Testis (tissue), 5 donors: ENCODE results near the gene INAFM2. TPM values are rescaled to one million over a fixed set of nuclear protein-coding genes. Genes with fewer than 3 reads are reported as not detected.

Experiments
- DNase-seq: peaks from one replicate; pipeline ENCODE4 v3.0.0-alpha.2; 2019
- H3K27ac ChIP-seq, 2 donors: fragments of 200-600 bp; sonication (generic); one replicate each; pipeline ENCODE4 v1.5.1; 2019
- H3K27me3 ChIP-seq: fragments of 200-600 bp; sonication (generic); one replicate; pipeline ENCODE4 v1.5.1; 2019
- H3K36me3 ChIP-seq: fragments of 200-600 bp; sonication (generic); one replicate; pipeline ENCODE4 v1.5.1; 2017; ENCODE audit warnings: low read depth; ENCODE audit errors: missing control alignments
- H3K4me1 ChIP-seq: fragments of 200-600 bp; sonication (generic); one replicate; pipeline ENCODE4 v1.5.1; 2019
- H3K4me3 ChIP-seq, 2 donors: fragments of 200-600 bp; sonication (generic); one replicate each; pipeline ENCODE4 v1.5.1; 2017 to 2019
- H3K9me3 ChIP-seq: fragments of 200-600 bp; sonication (generic); one replicate; pipeline ENCODE4 v1.5.1; 2017
- CTCF ChIP-seq, 3 experiments: fragments of 450-650 bp in 2 of 3; fragments of 200-600 bp in 1 of 3; sonication (generic) in 1 of 3; IDR thresholded peaks; one replicate each; pipeline ENCODE4 v1.5.1; 2016 to 2019; ENCODE audit warnings: antibody characterized with exemption in 3 of 3, mild to moderate bottlenecking in 2 of 3, moderate library complexity in 1 of 3
- POLR2A ChIP-seq: fragments of 450-650 bp; IDR thresholded peaks from one replicate; pipeline ENCODE4 v1.6.1; 2017; ENCODE audit warnings: antibody characterized with exemption, mild to moderate bottlenecking, moderate library complexity
- WGBS, 2 donors: methylation state at CpG; one replicate each; pipeline ENCODE4 v1.1.5; 2018; 5-methylcytosine and 5-hydroxymethylcytosine counted together
- intact Hi-C: fragments of 100-400 bp; cut with DNase I; formaldehyde crosslinking; loops from one replicate; pipeline ENCODE4 v1.15.1; 2023; ENCODE audit warnings: low total_unique reads
- long read RNA-seq, 2 donors: transcript quantifications; one replicate each; lab custom pipeline, GENCODE V29; 2026
- polyA plus RNA-seq: library from polyadenylated mRNA; stranded (reverse); fragments of 350-450 nt; fragmentation: Illumina TruSeq; extraction: RNeasy Lipid Tissue Mini Kit (QIAGEN cat#74804); gene quantifications from one replicate; pipeline ENCODE4 v1.2.3, GENCODE V29; 2014; ENCODE audit warnings: low read depth, low replicate concordance; ENCODE audit not compliant: insufficient read depth
- total RNA-seq, 2 donors: library from RNA; depleted of rRNA; stranded (reverse); fragments of >200 nt; gene quantifications; one replicate each; pipeline ENCODE4 v1.2.3, GENCODE V29; 2016

Gene INAFM2
- 10 to 100 TPM; 31.8 to 49.8 TPM for total RNA-seq
- polyA plus RNA-seq, result 43.4 TPM
- long read RNA-seq, donor 1, transcript INAFM2-202 (1 exons, 3,052 nt), result major isoform, 15 of 15 reads
- long read RNA-seq, donor 1, partial matches to known transcripts, result 0 of 15 reads
- long read RNA-seq, donor 1, other reads (novel, unspliced or antisense), result 0 of 15 reads
- long read RNA-seq, donor 2, transcript INAFM2-202 (1 exons, 3,052 nt), result major isoform, 5 of 6 reads
- long read RNA-seq, donor 2, partial matches to known transcripts, result 0 of 6 reads
- long read RNA-seq, donor 2, other reads (novel, unspliced or antisense), result 0 of 6 reads

GRCh38 chr15:40323239-40323952 lies at the start of gene INAFM2:
Gene INAFM2 (plus strand): TSS chr15:40323692. CDS start chr15:40324056, 364 bp downstream.
- Histone ChIP-seq H3K27me3 (no peaks in the 10 kb centered on the region), H3K27ac (peak within 1 kb of the TSS in 1 of 2 donors; percentile 87), H3K9me3 (no peaks in the 10 kb centered on the region), H3K4me1 (peaks cover 12% of the 10 kb centered on the region), H3K36me3 (no peaks in the 10 kb centered on the region), H3K4me3 (peak within 1 kb of the TSS; percentile 70 to 81)
- peak; percentile 93 for DNase-seq
- TF ChIP-seq POLR2A (no peak), CTCF (IDR thresholded peaks at IDR 0.05) (peak; percentile 49 to 90 (median 77))
- intact Hi-C loops, result no loop called here
- WGBS, 2 donors, result 0% methylated on average over 68 of the region's 103 CpGs; no CpG with 5 or more reads in 1 of the 2 donors

- peak overlapping the region in 1 of 2 donors; percentile 59 for H3K27ac ChIP-seq
- peak; percentile 90 for DNase-seq
- intact Hi-C loops, result loop anchor here (5.0 kb wide), 2 partner anchors 57 to 232 kb away; no protein-coding TSS in a partner anchor
- H3K36me3 ChIP-seq, result no peaks in the 10 kb centered on the region
- WGBS, 2 donors, result 43 to 49% methylated on average over 20 to 23 of the region's 26 CpGs
- TF ChIP-seq CTCF (IDR thresholded peaks at IDR 0.05) (peak; percentile 100), POLR2A (no peak)
- peaks cover 58% of the 10 kb centered on the region for H3K4me1 ChIP-seq
- no peaks in the 10 kb centered on the region for H3K27me3 ChIP-seq
- H3K9me3 ChIP-seq, result no peaks in the 10 kb centered on the region
- H3K4me3 ChIP-seq, result no peak overlapping the region
These were observed 48.9 kb upstream of the INAFM2 start for GRCh38 chr15:40274350-40275274.

- Histone ChIP-seq H3K36me3 (no peaks in the 10 kb centered on the region), H3K4me1 (peaks cover 50% of the 10 kb centered on the region), H3K27ac (peak overlapping the region; percentile 31 to 33), H3K9me3 (no peaks in the 10 kb centered on the region), H3K27me3 (no peaks in the 10 kb centered on the region), H3K4me3 (no peak overlapping the region)
- 78% methylated on average over 5 of the region's 5 CpGs for WGBS, 2 donors
- TF ChIP-seq POLR2A (no peak), CTCF (IDR thresholded peaks at IDR 0.05) (no peak)
- intact Hi-C loops, result no loop called here
- no peak for DNase-seq
These were observed 48.0 kb upstream of the INAFM2 start for GRCh38 chr15:40275523-40275922.

GRCh38 chr15:40275954-40276353 lies 47.5 kb upstream of the INAFM2 start:
- WGBS, 2 donors, result 82 to 92% methylated on average over 4 to 7 of the region's 7 CpGs
- intact Hi-C loops, result no loop called here

More at GRCh38 chr15:40275954-40276353, 47.5 kb upstream of the INAFM2 start:
- no peak for DNase-seq
- Histone ChIP-seq H3K9me3 (no peaks in the 10 kb centered on the region), H3K36me3 (no peaks in the 10 kb centered on the region), H3K4me3 (no peak overlapping the region), H3K27me3 (no peaks in the 10 kb centered on the region), H3K4me1 (peaks cover 48% of the 10 kb centered on the region), H3K27ac (peak overlapping the region; percentile 31 to 33)
- TF ChIP-seq POLR2A (no peak), CTCF (IDR thresholded peaks at IDR 0.05) (no peak)
